HepG2 (cell line): ENCODE results near the gene BRD2. TPM values are rescaled to one million over a fixed set of nuclear protein-coding genes. Genes with fewer than 3 reads are reported as not detected.

ENCODE experiments used
- ATAC-seq: fragments of 200-7000 bp; cut with Tn5 transposase; 3 replicates; pipeline ENCODE4 v1.9.1; 2020; ENCODE audit warnings: mild to moderate bottlenecking, moderate library complexity
- BruUV-seq: library from RNA; stranded (reverse); fragments of 400-500 nt; replicated peaks from 2 replicates; lab custom pipeline; 2021; lab: Mats Ljungman, UMichigan
- CTCF ChIA-PET: fragments of 300-600 bp; formaldehyde crosslinking; extraction: SDS; loops from one replicate; lab custom pipeline; 2021; ENCODE audit warnings: low total read pairs, inconsistent platforms, low intra/inter-chr PET ratio; lab: Yijun Ruan, JAX
- POLR2A ChIA-PET: fragments of 350-600 bp; sonication (Branson Sonifier 250); formaldehyde crosslinking; loops from one replicate; lab custom pipeline; 2020; ENCODE audit warnings: antibody characterized with exemption, inconsistent platforms; lab: Yijun Ruan, JAX
- DNase-seq: peaks from one replicate; pipeline ENCODE4 v3.0.0-alpha.2; 2015; ENCODE audit warnings: low spot score
- FAIRE-seq: peaks from 3 replicates; lab custom pipeline; 2011; peaks lifted over from hg19 to GRCh38; lab: Jason Lieb, UNC
- H2AFZ ChIP-seq: one replicate; pipeline ENCODE4 v1.6.1; 2011; ENCODE audit warnings: low read length, inconsistent platforms
- H3K27ac ChIP-seq: fragments of 300-600 bp; 3 replicates; pipeline ENCODE4 v1.8.0; 2011; ENCODE audit warnings: mixed run types, mild to moderate bottlenecking, mixed read lengths, low read length, inconsistent platforms; ENCODE audit not compliant: insufficient read depth; ENCODE audit errors: extremely low read length
- H3K27me3 ChIP-seq, 2 experiments: fragments of 200-600 bp in 1 of 2; 2 replicates in 1 of 2; 3 replicates in 1 of 2; pipeline versions ENCODE4 v1.6.0 to v1.8.0; 2011; ENCODE audit warnings: low read length in 2 of 2, mild to moderate bottlenecking in 2 of 2, moderate library complexity in 2 of 2, inconsistent platforms in 1 of 2; ENCODE audit not compliant: insufficient read depth in 2 of 2, control insufficient read depth in 1 of 2
- H3K36me3 ChIP-seq, 2 experiments: fragments of 200-600 bp in 1 of 2; replicated peaks in 1 of 2; 2 replicates in 1 of 2; 3 replicates in 1 of 2; pipeline versions ENCODE4 v1.5.1 to v1.8.0; 2011; ENCODE audit warnings: low read length in 2 of 2, inconsistent platforms in 1 of 2; ENCODE audit not compliant: insufficient read depth in 2 of 2, control insufficient read depth in 1 of 2
- H3K4me1 ChIP-seq: 2 replicates; pipeline ENCODE4 v1.5.1; 2012; ENCODE audit warnings: low read length, inconsistent platforms; ENCODE audit not compliant: insufficient read depth
- H3K4me2 ChIP-seq: 2 replicates; pipeline ENCODE4 v1.6.0; 2011; ENCODE audit warnings: low read depth, low read length, inconsistent platforms
- H3K4me3 ChIP-seq, 3 experiments: fragments of 200-600 bp in 1 of 3; sonication (generic), shearing (Covaris generic) in 1 of 3; replicated peaks in 1 of 3; 2 replicates each; pipeline ENCODE4 v1.5.1; 2011 to 2016; ENCODE audit warnings: low read length in 3 of 3, inconsistent platforms in 2 of 3, low read depth in 2 of 3, mild to moderate bottlenecking in 2 of 3, control low read depth in 1 of 3, mixed read lengths in 1 of 3; ENCODE audit not compliant: insufficient read depth in 1 of 3
- H3K79me2 ChIP-seq: one replicate; pipeline ENCODE4 v1.6.1; 2011; ENCODE audit warnings: low read length, inconsistent platforms; ENCODE audit not compliant: insufficient read depth
- H3K9ac ChIP-seq: 2 replicates; pipeline ENCODE4 v1.6.0; 2011; ENCODE audit warnings: mild to moderate bottlenecking, low read depth, low read length, inconsistent platforms; ENCODE audit not compliant: insufficient read depth
- H3K9me3 ChIP-seq: 2 replicates; pipeline ENCODE4 v1.5.1; 2012; ENCODE audit warnings: mild to moderate bottlenecking, low read length
- H4K20me1 ChIP-seq: 2 replicates; pipeline ENCODE4 v1.6.0; 2011; ENCODE audit warnings: inconsistent platforms, mild to moderate bottlenecking, low read length, moderate library complexity; ENCODE audit not compliant: insufficient read depth
- CREB1 ChIP-seq, 2 experiments: fragments of 450-650 bp in 1 of 2; IDR thresholded peaks; 2 replicates each; pipeline ENCODE4 v1.6.1; 2016 to 2017; ENCODE audit warnings: control low read depth in 1 of 2, mild to moderate bottlenecking in 1 of 2, missing compliant biosample characterization in 1 of 2, missing genetic modification characterization in 1 of 2
- MAFF ChIP-seq: IDR thresholded peaks from 2 replicates; pipeline ENCODE4 v1.6.1; 2011; ENCODE audit warnings: low read depth, low read length, improper control_type of control experiment
- MAFK ChIP-seq, 2 experiments: IDR thresholded peaks in 1 of 2; conservative IDR thresholded peaks in 1 of 2; 2 replicates each; pipeline ENCODE4 v1.6.1; 2011; ENCODE audit warnings: improper control_type of control experiment in 2 of 2, low read length in 2 of 2
- PLSCR1 ChIP-seq: sonication (generic); formaldehyde crosslinking; IDR thresholded peaks from 2 replicates; pipeline ENCODE4 v1.5.0; 2020; ENCODE audit warnings: missing genetic modification reagents, mild to moderate bottlenecking, borderline replicate concordance
- ZNF136 ChIP-seq: sonication (generic); formaldehyde crosslinking; IDR thresholded peaks from 2 replicates; pipeline ENCODE4 v1.8.1; 2022; ENCODE audit warnings: low read depth, mild to moderate bottlenecking, moderate library complexity, missing genetic modification reagents
- ZNF496 ChIP-seq: sonication (generic); formaldehyde crosslinking; IDR thresholded peaks from 2 replicates; pipeline ENCODE4 v1.8.1; 2023; ENCODE audit warnings: mild to moderate bottlenecking, moderate library complexity, missing genetic modification reagents; ENCODE audit not compliant: insufficient replicate concordance
- WGBS: methylation state at CpG from one replicate; pipeline ENCODE4 v1.1.6; 2017; ENCODE audit warnings: low lambda C conversion rate; 5-methylcytosine and 5-hydroxymethylcytosine counted together
- in situ Hi-C: cut with HindIII; loops from 2 replicates; pipeline ENCODE4 v1.10.0; 2017; ENCODE audit warnings: low pct_unique_long_range_greater_than_20kb; ENCODE audit not compliant: extremely low pct_ligation_motif_present
- intact Hi-C: fragments of 100-400 bp; cut with micrococcal nuclease; formaldehyde crosslinking; loops from one replicate; pipeline ENCODE4 v1.10.0; 2022; ENCODE audit not compliant: unreplicated experiment
- polyA plus RNA-seq, 8 experiments: library from polyadenylated mRNA; depleted of rRNA in 3 of 8; stranded (reverse) in 7 of 8; unstranded in 1 of 8; fragments of >200 nt; fragmentation: Illumina TruSeq in 4 of 8; extraction: Trizol in 4 of 8; gene quantifications; 2 replicates each; pipeline versions ENCODE4 v1.2.1 to v1.2.3, GENCODE V29; 2011 to 2016; ENCODE audit warnings: low read depth in 4 of 8, missing spikeins in 1 of 8, mixed read lengths in 1 of 8; ENCODE audit not compliant: insufficient read depth in 1 of 8
- total RNA-seq, 5 experiments: library from RNA; depleted of rRNA; stranded (reverse); fragments of >200 nt; fragmentation: Illumina TruSeq; extraction: Trizol; gene quantifications; 2 replicates each; pipeline ENCODE4 v1.2.3, GENCODE V29; 2016; ENCODE audit warnings: low read depth in 1 of 5

Gene BRD2
- total and polyA plus RNA-seq, 2 of the 13 experiments (the other 11 are each of a cell fraction or from before 2014, with no cell fraction given): 143 to 202 TPM

GRCh38 chr6:32950010-32950409, 18.4 kb upstream of the BRD2 start:
- Histone ChIP-seq H3K27me3 (peaks cover 3 to 13% of the 10 kb centered on the region in 2 experiments; a peak in 2 of 5 replicates), H3K4me2 (no peak overlapping the region), H3K79me2 (no peaks in the 10 kb centered on the region), H4K20me1 (no peaks in the 10 kb centered on the region), H3K9ac (no peak overlapping the region), H3K9me3 (peaks cover 5% of the 10 kb centered on the region), H3K4me1 (peaks cover 12% of the 10 kb centered on the region), H3K4me3 (no peak overlapping the region), H2AFZ (no peak overlapping the region), H3K36me3 (no peaks in the 10 kb centered on the region), H3K27ac (no peak overlapping the region)
- TF ChIP-seq ZNF496 (CRISPR knock-in tag) (no peak), ZNF136 (CRISPR knock-in tag) (no peak), CREB1 (IDR thresholded peaks at IDR 0.05) (peak; percentile 62), CREB1 (CRISPR knock-in tag; IDR thresholded peaks at IDR 0.05) (no peak)
- WGBS: 10% methylated on average over 3 of the region's 3 CpGs
- ChIA-PET CTCF (no interaction called here), POLR2A (interaction anchor here (8.9 kb wide), 1 partner anchor 22 kb away, joined by 202 read pairs; the partner anchor contains the start of gene BRD2)
- FAIRE-seq (no peak), ATAC-seq (no peak), DNase-seq (no peak)
- intact Hi-C loops (no loop called here), in situ Hi-C loops (loop anchor here (25.0 kb wide), 1 partner anchor 1038 kb away; the partner anchor contains the start of gene ZBTB12)
- no TSS peak for BruUV-seq

GRCh38 chr6:32950449-32950848, 17.9 kb upstream of the BRD2 start:
- BruUV-seq: no TSS peak
- Histone ChIP-seq H3K4me3 (no peak overlapping the region), H3K36me3 (no peaks in the 10 kb centered on the region), H3K4me2 (no peak overlapping the region), H3K79me2 (no peaks in the 10 kb centered on the region), H4K20me1 (no peaks in the 10 kb centered on the region), H2AFZ (no peak overlapping the region), H3K9ac (no peak overlapping the region), H3K27ac (no peak overlapping the region), H3K27me3 (peaks cover 1 to 13% of the 10 kb centered on the region in 2 experiments; a peak in 2 of 5 replicates), H3K9me3 (peaks cover 5% of the 10 kb centered on the region), H3K4me1 (peaks cover 12% of the 10 kb centered on the region)
- DNase-seq (no peak), ATAC-seq (no peak), FAIRE-seq (no peak)
- POLR2A ChIA-PET: interaction anchor here (8.9 kb wide), 1 partner anchor 21 kb away, joined by 202 read pairs; the partner anchor contains the start of gene BRD2
- WGBS: 32% methylated on average over 8 of the region's 8 CpGs
- TF ChIP-seq MAFF (peak; percentile 45; the same call in 1 of the 2 replicates), MAFK (conservative IDR thresholded peaks at IDR 0.05 in 1 of 2, IDR thresholded peaks at IDR 0.05 in 1 of 2; ENCODE audit: low read length in 2 of 2) (peak; percentile 55 to 57), PLSCR1 (no peak)
- intact Hi-C loops (no loop called here), in situ Hi-C loops (loop anchor here (25.0 kb wide), 1 partner anchor 1038 kb away; the partner anchor contains the start of gene ZBTB12)
- CTCF ChIA-PET: no interaction called here
